GM18861 (cell line): ENCODE results near the gene LCA5.
"Not testable (repeated sequence)": the region's sequence is repeated elsewhere in the genome, so short reads cannot be mapped to it uniquely, and the experiment has no call there.

Source experiments
- ATAC-seq: cut with Tn5 transposase; IDR thresholded peaks from one replicate; pipeline ENCODE4 v1.9.1; 2021; ENCODE audit not compliant: unreplicated experiment

The LCA5 gene

GRCh38 chr6:79538106-79538971 is 1.1 kb upstream of the LCA5 start:
- no peak for ATAC-seq

- ATAC-seq = no peak
Measured at GRCh38 chr6:79536585-79536953, 661 bp downstream of the LCA5 start.

- ATAC-seq = not testable (repeated sequence)
Measured at GRCh38 chr6:79529567-79529966, 7.7 kb downstream of the LCA5 start.

- ATAC-seq = no peak
Measured at GRCh38 chr6:79526897-79527296, 10.3 kb downstream of the LCA5 start.

GRCh38 chr6:79525272-79526100 is 11.7 kb downstream of the LCA5 start:
- no peak for ATAC-seq

GRCh38 chr6:79524065-79524464 is 13.2 kb downstream of the LCA5 start:
- no peak for ATAC-seq

GRCh38 chr6:79522609-79523008 is 14.6 kb downstream of the LCA5 start:
- ATAC-seq = no peak

GRCh38 chr6:79520534-79520933 is 16.7 kb downstream of the LCA5 start:
- ATAC-seq = no peak

- ATAC-seq = no peak
Measured at GRCh38 chr6:79518842-79519241, 18.4 kb downstream of the LCA5 start.

GRCh38 chr6:79515436-79515835 is 21.8 kb downstream of the LCA5 start:
- no peak for ATAC-seq

GRCh38 chr6:79513111-79513510 is 24.1 kb downstream of the LCA5 start:
- no peak for ATAC-seq

GRCh38 chr6:79512014-79512413 is 25.2 kb downstream of the LCA5 start:
- ATAC-seq = no peak

- no peak for ATAC-seq
Measured at GRCh38 chr6:79510707-79511106, 26.5 kb downstream of the LCA5 start.

- no peak for ATAC-seq
Measured at GRCh38 chr6:79506251-79506650, 31.0 kb downstream of the LCA5 start.

- no peak for ATAC-seq
Measured at GRCh38 chr6:79504372-79504771, 32.9 kb downstream of the LCA5 start.

GRCh38 chr6:79498842-79499241 is 38.4 kb downstream of the LCA5 start:
- no peak for ATAC-seq

- no peak for ATAC-seq
Measured at GRCh38 chr6:79495246-79495645, 42.0 kb downstream of the LCA5 start.

GRCh38 chr6:79494841-79495240 is 42.4 kb downstream of the LCA5 start:
- ATAC-seq = no peak

GRCh38 chr6:79470728-79471127 is 66.5 kb downstream of the LCA5 start:
- no peak for ATAC-seq

- ATAC-seq = no peak
Measured at GRCh38 chr6:79469376-79470246, 67.6 kb downstream of the LCA5 start.

GRCh38 chr6:79468587-79468986 is 68.6 kb downstream of the LCA5 start:
- no peak for ATAC-seq
